ENCODE data around the gene LMTK2. TPM values are rescaled to one million over a fixed set of nuclear protein-coding genes. Genes with fewer than 3 reads are reported as not detected.

The LMTK2 gene
- total RNA-seq, 1 experiment from 2014 or later = 17.8 TPM

- BruUV-seq (replicated peaks) = no TSS peak
These were observed 21.7 kb downstream of the LMTK2 start for GRCh38 chr7:98128346-98128745.

More at GRCh38 chr7:98128346-98128745, 21.7 kb downstream of the LMTK2 start:
- no peaks in the 10 kb centered on the region for H3K36me3 ChIP-seq (ENCODE audit: control insufficient read depth in 1 of 2, insufficient read depth in 2 of 2, low read length in 2 of 2)
- H3K9me2 ChIP-seq (ENCODE audit: insufficient read depth) = no peaks in the 10 kb centered on the region
- ChIA-PET CTCF (no interaction called here), RAD21 (ENCODE audit: low non-redundant PET in 1 of 2, low total read pairs in 2 of 2, uncharacterized antibody in 2 of 2, unreplicated experiment in 2 of 2) (no interaction called here), POLR2A (no interaction called here)
- no peaks in the 10 kb centered on the region for H3K9me3 ChIP-seq (ENCODE audit: control insufficient read depth in 1 of 2, insufficient read depth in 1 of 2, low read depth in 1 of 2, low read length in 2 of 2)
- DNase-seq (ENCODE audit: low read depth, low spot score) = no peak
- ATAC-seq = no peak
- H2AFZ ChIP-seq (ENCODE audit: low read depth, low read length, poor library complexity, severe bottlenecking) = no peak overlapping the region
- intact Hi-C loops (cut with micrococcal nuclease) = no loop called here
- no peak overlapping the region for H3K4me2 ChIP-seq (ENCODE audit: low read length)
- H3K4me3 ChIP-seq (replicated peaks in 1 of 2; ENCODE audit: low read depth in 1 of 2, low read length in 2 of 2) = no peak overlapping the region
- peaks cover 37% of the 10 kb centered on the region; the same call in 1 of the 2 replicates for H3K79me2 ChIP-seq (ENCODE audit: insufficient read depth, low read length)
- peaks cover 6% of the 10 kb centered on the region; the same call in 1 of the 2 replicates for H4K20me1 ChIP-seq (ENCODE audit: insufficient read depth)
- H3K4me1 ChIP-seq (ENCODE audit: control insufficient read depth in 1 of 2, insufficient read depth in 2 of 2, low read length in 2 of 2) = peaks cover 17 to 25% of the 10 kb centered on the region in 2 experiments
- no peak overlapping the region for H3K27ac ChIP-seq (ENCODE audit: low read depth, low read length)
- H3K27me3 ChIP-seq (ENCODE audit: insufficient read depth, low read length) = no peaks in the 10 kb centered on the region
- TF ChIP-seq, protein P1, sequence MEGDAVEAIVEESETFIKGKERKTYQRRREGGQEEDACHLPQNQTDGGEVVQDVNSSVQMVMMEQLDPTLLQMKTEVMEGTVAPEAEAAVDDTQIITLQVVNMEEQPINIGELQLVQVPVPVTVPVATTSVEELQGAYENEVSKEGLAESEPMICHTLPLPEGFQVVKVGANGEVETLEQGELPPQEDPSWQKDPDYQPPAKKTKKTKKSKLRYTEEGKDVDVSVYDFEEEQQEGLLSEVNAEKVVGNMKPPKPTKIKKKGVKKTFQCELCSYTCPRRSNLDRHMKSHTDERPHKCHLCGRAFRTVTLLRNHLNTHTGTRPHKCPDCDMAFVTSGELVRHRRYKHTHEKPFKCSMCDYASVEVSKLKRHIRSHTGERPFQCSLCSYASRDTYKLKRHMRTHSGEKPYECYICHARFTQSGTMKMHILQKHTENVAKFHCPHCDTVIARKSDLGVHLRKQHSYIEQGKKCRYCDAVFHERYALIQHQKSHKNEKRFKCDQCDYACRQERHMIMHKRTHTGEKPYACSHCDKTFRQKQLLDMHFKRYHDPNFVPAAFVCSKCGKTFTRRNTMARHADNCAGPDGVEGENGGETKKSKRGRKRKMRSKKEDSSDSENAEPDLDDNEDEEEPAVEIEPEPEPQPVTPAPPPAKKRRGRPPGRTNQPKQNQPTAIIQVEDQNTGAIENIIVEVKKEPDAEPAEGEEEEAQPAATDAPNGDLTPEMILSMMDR (IDR thresholded peaks at IDR 0.05 in 2 of 3, conservative IDR thresholded peaks at IDR 0.05 in 1 of 3; ENCODE audit: borderline replicate concordance in 1 of 3, insufficient read depth in 1 of 3, low read depth in 2 of 3, low read length in 2 of 3) = no peak
- no peak for TF ChIP-seq EZH2phosphoT487 (IDR thresholded peaks at IDR 0.05; ENCODE audit: borderline replicate concordance)
- TF ChIP-seq TCF7L2 (IDR thresholded peaks at IDR 0.05; ENCODE audit: borderline replicate concordance, extremely low read depth, insufficient read depth, insufficient read length) = no peak
- no peak for TF ChIP-seq SRF (IDR thresholded peaks at IDR 0.05; ENCODE audit: low read depth)
- no peak for TF ChIP-seq ZNF274 (IDR thresholded peaks at IDR 0.05; ENCODE audit: low read depth, low read length)
- TF ChIP-seq SIN3A (IDR thresholded peaks at IDR 0.05; ENCODE audit: low read depth) = no peak
- TF ChIP-seq YY1 (IDR thresholded peaks at IDR 0.05; ENCODE audit: extremely low read depth, insufficient replicate concordance, low read depth, low read length) = no peak
- no peak for TF ChIP-seq JUND (IDR thresholded peaks at IDR 0.05)
- TF ChIP-seq CEBPB (IDR thresholded peaks at IDR 0.05; ENCODE audit: low read depth) = no peak
- TF ChIP-seq EZH2 (IDR thresholded peaks at IDR 0.05) = no peak
- TF ChIP-seq MAX (IDR thresholded peaks at IDR 0.05) = no peak
- TF ChIP-seq POLR2AphosphoS5 (IDR thresholded peaks at IDR 0.05; ENCODE audit: low read depth, low read length) = no peak
- no peak for TF ChIP-seq ZFX (IDR thresholded peaks at IDR 0.05)
- no peak for TF ChIP-seq ZBTB33 (IDR thresholded peaks at IDR 0.05; ENCODE audit: extremely low read depth, insufficient replicate concordance, low read length)
- no peak for TF ChIP-seq ELF1 (IDR thresholded peaks at IDR 0.05; ENCODE audit: borderline replicate concordance, low read depth)
- no peak for TF ChIP-seq CBX3 (IDR thresholded peaks at IDR 0.05; ENCODE audit: low read depth)
- no peak overlapping the region for H3K9ac ChIP-seq (ENCODE audit: low read length)

Measured in HCT116 (cell line).